ENCODE results near the gene GLI1.
"Not testable (repeated sequence)": the region's sequence is repeated elsewhere in the genome, so short reads cannot be mapped to it uniquely, and the experiment has no call there.

Gene GLI1

DNA sequence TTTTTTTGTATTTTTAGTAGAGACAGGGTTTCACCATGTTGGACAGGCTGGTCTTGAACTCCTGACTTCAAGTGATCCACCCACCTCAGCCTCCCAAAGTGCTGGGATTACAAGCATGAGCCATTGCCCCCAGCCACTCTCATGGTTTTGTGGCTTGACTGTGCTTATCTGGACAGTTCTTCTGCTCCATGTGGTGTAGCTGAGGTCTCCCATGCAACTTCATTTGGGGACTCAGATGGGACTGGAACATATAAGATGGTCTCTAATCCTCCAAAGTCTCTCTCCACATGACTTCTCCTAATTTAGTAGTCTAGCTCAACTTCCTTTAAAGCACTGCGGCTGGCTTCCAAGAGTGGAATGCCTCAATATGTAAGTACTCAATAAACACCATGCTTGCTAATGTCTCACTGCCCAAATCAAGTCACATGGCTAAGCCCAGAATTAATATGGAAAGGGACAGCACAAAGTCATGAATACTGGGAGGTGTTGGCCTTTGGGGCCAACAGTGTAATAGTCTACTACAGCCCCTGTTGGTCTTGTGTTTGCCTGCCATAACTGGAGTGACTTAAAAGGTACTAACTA, 17.6 kb upstream of the GLI1 start:
- H4K8ac ChIP-seq (ENCODE audit: low read depth, low read length), result no peak overlapping the region
- no peak overlapping the region for H2BK120ac ChIP-seq (ENCODE audit: low read depth, low read length)
- no peak overlapping the region for H3K23ac ChIP-seq (ENCODE audit: low read depth, low read length, poor library complexity)
- no peak overlapping the region for H3K4me3 ChIP-seq (ENCODE audit: low read length in 2 of 2)
- no peaks in the 10 kb centered on the region for H3K36me3 ChIP-seq (replicated peaks in 1 of 2; ENCODE audit: control insufficient read depth in 2 of 2, insufficient read depth in 2 of 2, low read length in 2 of 2)
- H2BK15ac ChIP-seq (ENCODE audit: low read length), result no peak overlapping the region
- no CpG with 5 or more reads among the region's 1 CpG for WGBS, 2 donors (ENCODE audit: extremely low coverage in 2 of 2, insufficient read length in 2 of 2, insufficient replicate concordance in 1 of 2)
- H2BK12ac ChIP-seq (ENCODE audit: low read length), result no peak overlapping the region
- H3K9me3 ChIP-seq (replicated peaks in 1 of 2; ENCODE audit: control insufficient read depth in 2 of 2, insufficient read depth in 1 of 2, low read depth in 1 of 2, low read length in 2 of 2), result peaks cover 0 to 2% of the 10 kb centered on the region in 2 donors
- no peak overlapping the region for H2AFZ ChIP-seq (ENCODE audit: low read length)
- no peaks in the 10 kb centered on the region for H3K4me1 ChIP-seq (ENCODE audit: control insufficient read depth in 2 of 2, insufficient read depth in 1 of 2, low read depth in 1 of 2, low read length in 2 of 2)
- no peak overlapping the region for H3K4me2 ChIP-seq (ENCODE audit: insufficient read depth, low read length, poor library complexity, severe bottlenecking)
- H3K27me3 ChIP-seq (ENCODE audit: control insufficient read depth in 3 of 3, insufficient read depth in 3 of 3, low read depth in 1 of 3, low read length in 3 of 3), result no peaks in the 10 kb centered on the region
- DNase-seq (ENCODE audit: low spot score), result no peak
- H3K4ac ChIP-seq (ENCODE audit: low read length), result no peak overlapping the region
- H3K79me1 ChIP-seq (ENCODE audit: low read depth, low read length), result no peaks in the 10 kb centered on the region
- H3K14ac ChIP-seq (ENCODE audit: low read length), result no peak overlapping the region
- no peak overlapping the region for H2AK5ac ChIP-seq (ENCODE audit: low read depth, low read length)
- H4K91ac ChIP-seq (ENCODE audit: low read depth, low read length, poor library complexity), result no peak overlapping the region
- no peak overlapping the region for H3K9ac ChIP-seq (ENCODE audit: low read depth, low read length, poor library complexity)
- no peak overlapping the region for H3K18ac ChIP-seq (ENCODE audit: low read length)
- H2BK5ac ChIP-seq (ENCODE audit: low read length), result no peak overlapping the region
- H3K27ac ChIP-seq (replicated peaks; ENCODE audit: low read length), result no peak overlapping the region

DNA sequence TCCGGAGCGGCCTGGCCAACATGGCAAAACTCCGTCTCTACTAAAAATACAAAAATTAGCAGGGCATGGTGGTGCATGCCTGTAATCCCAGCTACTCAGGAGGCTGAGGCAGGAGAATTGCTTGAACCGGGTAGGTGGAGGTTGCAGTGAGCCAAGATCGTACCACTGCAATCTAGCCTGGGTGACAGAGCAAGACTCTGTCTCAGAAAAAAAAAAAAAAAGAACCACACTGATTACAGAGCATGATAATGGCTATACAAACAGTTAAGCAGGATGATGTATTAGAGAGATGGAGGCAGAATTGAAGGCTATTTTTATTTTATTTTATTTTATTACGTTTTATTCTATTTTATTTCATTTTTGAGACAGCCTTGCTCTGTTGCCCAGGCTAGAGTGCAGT, 15.2 kb upstream of the GLI1 start:
- DNase-seq (ENCODE audit: low spot score); H3K4me3 ChIP-seq (ENCODE audit: low read length in 2 of 2); H2BK5ac ChIP-seq (ENCODE audit: low read length); H3K79me1 ChIP-seq (ENCODE audit: low read depth, low read length); H3K27me3 ChIP-seq (ENCODE audit: control insufficient read depth in 3 of 3, insufficient read depth in 3 of 3, low read depth in 1 of 3, low read length in 3 of 3); H3K27ac ChIP-seq (replicated peaks; ENCODE audit: low read length); H3K9ac ChIP-seq (ENCODE audit: low read depth, low read length, poor library complexity); H2BK120ac ChIP-seq (ENCODE audit: low read depth, low read length); H3K18ac ChIP-seq (ENCODE audit: low read length); H2BK15ac ChIP-seq (ENCODE audit: low read length); H3K36me3 ChIP-seq (replicated peaks in 1 of 2; ENCODE audit: control insufficient read depth in 2 of 2, insufficient read depth in 2 of 2, low read length in 2 of 2); H3K4ac ChIP-seq (ENCODE audit: low read length); H3K4me2 ChIP-seq (ENCODE audit: insufficient read depth, low read length, poor library complexity, severe bottlenecking); H2AK5ac ChIP-seq (ENCODE audit: low read depth, low read length); H2BK12ac ChIP-seq (ENCODE audit: low read length); H4K91ac ChIP-seq (ENCODE audit: low read depth, low read length, poor library complexity); H3K23ac ChIP-seq (ENCODE audit: low read depth, low read length, poor library complexity); H3K14ac ChIP-seq (ENCODE audit: low read length); H3K9me3 ChIP-seq (replicated peaks in 1 of 2; ENCODE audit: control insufficient read depth in 2 of 2, insufficient read depth in 1 of 2, low read depth in 1 of 2, low read length in 2 of 2); H4K8ac ChIP-seq (ENCODE audit: low read depth, low read length); H3K4me1 ChIP-seq (ENCODE audit: control insufficient read depth in 2 of 2, insufficient read depth in 1 of 2, low read depth in 1 of 2, low read length in 2 of 2); H2AFZ ChIP-seq (ENCODE audit: low read length): not testable (repeated sequence)
- WGBS, 2 donors (ENCODE audit: extremely low coverage in 2 of 2, insufficient read length in 2 of 2, insufficient replicate concordance in 1 of 2), result no CpG with 5 or more reads among the region's 6 CpGs

DNA sequence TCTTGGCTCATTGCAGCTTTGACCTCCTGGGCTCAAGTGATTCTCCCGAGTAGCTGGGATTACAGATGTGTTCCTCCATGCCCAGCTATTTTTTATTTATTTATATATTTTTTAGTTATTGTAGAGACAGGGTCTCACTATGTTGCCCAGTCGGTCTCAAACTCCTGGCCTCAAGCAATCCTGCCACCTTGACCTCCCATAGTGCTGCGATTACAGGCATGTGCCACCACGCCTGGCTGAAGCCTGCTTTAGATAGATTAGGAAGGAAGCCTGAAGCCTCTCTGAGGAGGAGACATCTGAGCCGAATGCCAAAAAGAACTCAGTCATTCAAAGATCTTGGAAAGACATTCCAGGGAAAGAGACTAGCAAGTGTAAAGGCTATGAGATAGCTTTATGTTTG, 14.8 kb upstream of the GLI1 start:
- H3K23ac ChIP-seq (ENCODE audit: low read depth, low read length, poor library complexity), result no peak overlapping the region
- no peaks in the 10 kb centered on the region for H3K36me3 ChIP-seq (replicated peaks in 1 of 2; ENCODE audit: control insufficient read depth in 2 of 2, insufficient read depth in 2 of 2, low read length in 2 of 2)
- H2AK5ac ChIP-seq (ENCODE audit: low read depth, low read length), result no peak overlapping the region
- H3K4me1 ChIP-seq (ENCODE audit: control insufficient read depth in 2 of 2, insufficient read depth in 1 of 2, low read depth in 1 of 2, low read length in 2 of 2), result no peaks in the 10 kb centered on the region
- H2BK5ac ChIP-seq (ENCODE audit: low read length), result no peak overlapping the region
- no peaks in the 10 kb centered on the region for H3K79me1 ChIP-seq (ENCODE audit: low read depth, low read length)
- no peak overlapping the region for H2BK120ac ChIP-seq (ENCODE audit: low read depth, low read length)
- H2BK15ac ChIP-seq (ENCODE audit: low read length), result no peak overlapping the region
- WGBS, 2 donors (ENCODE audit: extremely low coverage in 2 of 2, insufficient read length in 2 of 2, insufficient replicate concordance in 1 of 2), result no CpG with 5 or more reads among the region's 5 CpGs
- H3K4me2 ChIP-seq (ENCODE audit: insufficient read depth, low read length, poor library complexity, severe bottlenecking), result no peak overlapping the region
- peaks cover 0 to 2% of the 10 kb centered on the region in 2 donors for H3K9me3 ChIP-seq (replicated peaks in 1 of 2; ENCODE audit: control insufficient read depth in 2 of 2, insufficient read depth in 1 of 2, low read depth in 1 of 2, low read length in 2 of 2)
- H2BK12ac ChIP-seq (ENCODE audit: low read length), result no peak overlapping the region
- no peak overlapping the region for H3K9ac ChIP-seq (ENCODE audit: low read depth, low read length, poor library complexity)
- no peak overlapping the region for H4K8ac ChIP-seq (ENCODE audit: low read depth, low read length)
- no peak overlapping the region for H4K91ac ChIP-seq (ENCODE audit: low read depth, low read length, poor library complexity)
- H3K4ac ChIP-seq (ENCODE audit: low read length), result no peak overlapping the region
- H3K4me3 ChIP-seq (ENCODE audit: low read length in 2 of 2), result no peak overlapping the region
- H2AFZ ChIP-seq (ENCODE audit: low read length), result no peak overlapping the region
- H3K27ac ChIP-seq (replicated peaks; ENCODE audit: low read length), result no peak overlapping the region
- no peak overlapping the region for H3K14ac ChIP-seq (ENCODE audit: low read length)
- H3K18ac ChIP-seq (ENCODE audit: low read length), result no peak overlapping the region
- H3K27me3 ChIP-seq (ENCODE audit: control insufficient read depth in 3 of 3, insufficient read depth in 3 of 3, low read depth in 1 of 3, low read length in 3 of 3), result no peaks in the 10 kb centered on the region
- DNase-seq (ENCODE audit: low spot score), result no peak

DNA sequence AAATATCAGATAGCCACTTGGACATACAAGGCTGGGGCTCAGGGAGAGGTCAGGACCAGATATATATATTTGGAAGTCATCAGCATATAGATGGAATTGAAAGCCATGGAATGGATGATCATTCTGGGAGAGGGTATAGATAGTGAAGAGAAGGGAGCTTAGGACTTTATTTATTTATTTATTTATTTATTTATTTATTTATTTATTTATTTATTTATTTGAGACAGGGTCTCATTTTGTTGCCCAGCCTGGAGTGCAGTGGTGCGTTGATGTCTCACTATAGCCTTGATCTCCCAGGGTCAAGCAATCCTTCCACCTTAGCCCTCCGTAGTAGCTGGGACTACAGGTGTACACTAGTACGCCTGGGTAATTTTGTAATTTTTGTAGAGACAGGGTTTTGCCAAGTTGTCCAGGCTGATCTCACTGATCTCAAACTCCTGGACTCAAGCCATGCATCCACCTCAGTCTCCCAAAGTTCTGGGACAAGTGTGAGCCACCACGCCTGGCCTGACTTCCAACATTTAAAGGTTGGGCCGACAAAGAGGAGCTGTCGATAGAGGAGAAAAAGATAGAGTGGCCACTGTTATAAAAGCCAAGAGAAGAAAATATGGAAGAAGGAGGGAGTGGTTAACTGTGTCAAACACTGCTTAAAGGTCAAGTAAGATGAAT, 13.2 kb upstream of the GLI1 start:
- no peak overlapping the region for H3K23ac ChIP-seq (ENCODE audit: low read depth, low read length, poor library complexity)
- no peaks in the 10 kb centered on the region for H3K36me3 ChIP-seq (replicated peaks in 1 of 2; ENCODE audit: control insufficient read depth in 2 of 2, insufficient read depth in 2 of 2, low read length in 2 of 2)
- no peak overlapping the region for H2BK12ac ChIP-seq (ENCODE audit: low read length)
- no peak overlapping the region for H4K91ac ChIP-seq (ENCODE audit: low read depth, low read length, poor library complexity)
- H2BK5ac ChIP-seq (ENCODE audit: low read length), result no peak overlapping the region
- H3K79me1 ChIP-seq (ENCODE audit: low read depth, low read length), result no peaks in the 10 kb centered on the region
- H3K9me3 ChIP-seq (replicated peaks in 1 of 2; ENCODE audit: control insufficient read depth in 2 of 2, insufficient read depth in 1 of 2, low read depth in 1 of 2, low read length in 2 of 2), result peaks cover 0 to 2% of the 10 kb centered on the region in 2 donors
- H3K4me2 ChIP-seq (ENCODE audit: insufficient read depth, low read length, poor library complexity, severe bottlenecking), result no peak overlapping the region
- H2AK5ac ChIP-seq (ENCODE audit: low read depth, low read length), result no peak overlapping the region
- H3K14ac ChIP-seq (ENCODE audit: low read length), result no peak overlapping the region
- H3K18ac ChIP-seq (ENCODE audit: low read length), result no peak overlapping the region
- H3K4me1 ChIP-seq (ENCODE audit: control insufficient read depth in 2 of 2, insufficient read depth in 1 of 2, low read depth in 1 of 2, low read length in 2 of 2), result no peaks in the 10 kb centered on the region
- H3K9ac ChIP-seq (ENCODE audit: low read depth, low read length, poor library complexity), result no peak overlapping the region
- H2AFZ ChIP-seq (ENCODE audit: low read length), result no peak overlapping the region
- H2BK15ac ChIP-seq (ENCODE audit: low read length), result no peak overlapping the region
- peaks cover 0 to 11% (median 0%) of the 10 kb centered on the region in 3 experiments for H3K27me3 ChIP-seq (ENCODE audit: control insufficient read depth in 3 of 3, insufficient read depth in 3 of 3, low read depth in 1 of 3, low read length in 3 of 3)
- H2BK120ac ChIP-seq (ENCODE audit: low read depth, low read length), result no peak overlapping the region
- no peak overlapping the region for H3K4ac ChIP-seq (ENCODE audit: low read length)
- DNase-seq (ENCODE audit: low spot score), result no peak
- H3K4me3 ChIP-seq (ENCODE audit: low read length in 2 of 2), result no peak overlapping the region
- H3K27ac ChIP-seq (replicated peaks; ENCODE audit: low read length), result no peak overlapping the region
- no CpG with 5 or more reads among the region's 6 CpGs for WGBS, 2 donors (ENCODE audit: extremely low coverage in 2 of 2, insufficient read length in 2 of 2, insufficient replicate concordance in 1 of 2)
- H4K8ac ChIP-seq (ENCODE audit: low read depth, low read length), result no peak overlapping the region

Data from neuronal stem cell (in vitro differentiated cells).